D721Med (cell line): Measurements from ENCODE around the gene RNF207.

Experiments
- DNase-seq: peaks from one replicate; pipeline ENCODE4 v3.0.0; 2011; ENCODE audit warnings: low spot score; ENCODE audit not compliant: insufficient read length
- FAIRE-seq: peaks from 2 replicates; lab custom pipeline; 2011; peaks lifted over from hg19 to GRCh38; lab: Jason Lieb, UNC
- TF ChIP-seq, protein P1 (sequence below): IDR thresholded peaks from 2 replicates; pipeline ENCODE4 v1.5.1; 2012; ENCODE audit warnings: mild to moderate bottlenecking, control low read depth; ENCODE audit not compliant: insufficient read depth; ENCODE audit errors: missing control alignments

The RNF207 gene

DNA sequence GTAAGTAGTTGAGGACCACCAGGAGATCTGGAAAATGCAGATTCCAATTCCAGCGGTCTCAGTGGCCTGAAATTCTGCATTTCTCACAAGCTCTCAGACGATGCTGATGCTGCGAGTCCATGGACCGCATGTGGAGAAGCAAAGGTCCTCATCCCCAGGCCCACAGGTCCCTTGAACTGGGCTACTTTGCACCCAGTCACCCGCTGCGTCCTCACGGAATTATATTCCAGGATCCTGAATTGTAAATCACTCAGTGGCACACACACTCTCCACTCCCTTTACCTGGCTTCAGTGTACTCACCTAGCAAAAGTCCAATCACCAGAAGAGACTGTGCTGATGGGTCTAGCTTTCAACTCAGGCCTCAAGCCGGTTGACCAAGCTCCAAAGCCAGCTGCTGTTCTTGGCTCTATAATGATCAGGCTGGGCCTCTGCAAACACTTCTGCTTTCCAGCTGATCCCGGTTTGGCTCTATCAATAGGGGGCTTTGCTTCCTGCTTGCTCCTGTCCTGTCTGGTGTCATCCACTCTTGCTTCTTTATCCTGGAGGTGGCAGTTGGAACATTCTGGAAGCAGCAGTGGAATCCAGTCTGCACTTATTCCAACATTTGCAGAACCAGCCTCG lies 5.6 kb upstream of the RNF207 start:
- no peak for DNase-seq
- TF ChIP-seq, protein P1, sequence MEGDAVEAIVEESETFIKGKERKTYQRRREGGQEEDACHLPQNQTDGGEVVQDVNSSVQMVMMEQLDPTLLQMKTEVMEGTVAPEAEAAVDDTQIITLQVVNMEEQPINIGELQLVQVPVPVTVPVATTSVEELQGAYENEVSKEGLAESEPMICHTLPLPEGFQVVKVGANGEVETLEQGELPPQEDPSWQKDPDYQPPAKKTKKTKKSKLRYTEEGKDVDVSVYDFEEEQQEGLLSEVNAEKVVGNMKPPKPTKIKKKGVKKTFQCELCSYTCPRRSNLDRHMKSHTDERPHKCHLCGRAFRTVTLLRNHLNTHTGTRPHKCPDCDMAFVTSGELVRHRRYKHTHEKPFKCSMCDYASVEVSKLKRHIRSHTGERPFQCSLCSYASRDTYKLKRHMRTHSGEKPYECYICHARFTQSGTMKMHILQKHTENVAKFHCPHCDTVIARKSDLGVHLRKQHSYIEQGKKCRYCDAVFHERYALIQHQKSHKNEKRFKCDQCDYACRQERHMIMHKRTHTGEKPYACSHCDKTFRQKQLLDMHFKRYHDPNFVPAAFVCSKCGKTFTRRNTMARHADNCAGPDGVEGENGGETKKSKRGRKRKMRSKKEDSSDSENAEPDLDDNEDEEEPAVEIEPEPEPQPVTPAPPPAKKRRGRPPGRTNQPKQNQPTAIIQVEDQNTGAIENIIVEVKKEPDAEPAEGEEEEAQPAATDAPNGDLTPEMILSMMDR = no peak
- no peak for FAIRE-seq

DNA sequence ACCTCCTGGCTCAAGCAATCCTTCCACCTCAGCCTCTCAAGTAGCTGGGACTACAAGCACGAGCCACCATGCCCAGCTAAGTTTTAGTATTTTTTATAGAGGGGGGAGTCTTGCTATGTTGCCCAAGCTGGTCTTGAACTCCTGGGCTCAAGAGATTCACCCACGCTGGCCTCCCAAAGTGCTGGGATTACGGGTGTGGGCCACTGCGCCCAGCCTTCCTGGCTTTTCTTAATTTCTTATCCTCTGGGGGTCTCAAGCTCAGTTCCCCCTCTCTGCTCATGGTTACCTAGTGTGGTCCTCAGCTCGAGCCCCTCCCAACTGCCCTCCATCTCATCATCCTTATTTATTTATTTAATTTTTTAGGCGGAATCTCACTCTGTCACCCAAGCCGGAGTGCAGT lies 3.7 kb upstream of the RNF207 start:
- FAIRE-seq = no peak
- DNase-seq = no peak
- TF ChIP-seq, protein P1 = no peak

DNA sequence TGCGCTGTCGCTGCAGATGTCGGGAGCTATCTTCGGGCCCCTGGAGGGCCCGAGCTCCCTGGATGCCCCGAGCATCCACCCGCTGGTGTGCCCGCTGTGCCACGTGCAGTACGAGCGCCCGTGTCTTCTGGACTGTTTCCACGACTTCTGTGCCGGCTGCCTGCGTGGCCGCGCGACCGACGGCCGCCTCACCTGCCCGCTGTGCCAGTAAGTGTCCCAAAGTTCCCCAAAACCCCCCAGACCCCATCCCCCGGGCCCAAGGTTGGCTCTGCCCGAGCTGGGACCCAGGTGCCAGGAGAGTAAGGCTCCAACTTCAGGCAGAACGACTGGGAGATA lies 569 bp downstream of the RNF207 start:
- DNase-seq (no peak), FAIRE-seq (no peak)
- TF ChIP-seq, protein P1 = no peak

DNA sequence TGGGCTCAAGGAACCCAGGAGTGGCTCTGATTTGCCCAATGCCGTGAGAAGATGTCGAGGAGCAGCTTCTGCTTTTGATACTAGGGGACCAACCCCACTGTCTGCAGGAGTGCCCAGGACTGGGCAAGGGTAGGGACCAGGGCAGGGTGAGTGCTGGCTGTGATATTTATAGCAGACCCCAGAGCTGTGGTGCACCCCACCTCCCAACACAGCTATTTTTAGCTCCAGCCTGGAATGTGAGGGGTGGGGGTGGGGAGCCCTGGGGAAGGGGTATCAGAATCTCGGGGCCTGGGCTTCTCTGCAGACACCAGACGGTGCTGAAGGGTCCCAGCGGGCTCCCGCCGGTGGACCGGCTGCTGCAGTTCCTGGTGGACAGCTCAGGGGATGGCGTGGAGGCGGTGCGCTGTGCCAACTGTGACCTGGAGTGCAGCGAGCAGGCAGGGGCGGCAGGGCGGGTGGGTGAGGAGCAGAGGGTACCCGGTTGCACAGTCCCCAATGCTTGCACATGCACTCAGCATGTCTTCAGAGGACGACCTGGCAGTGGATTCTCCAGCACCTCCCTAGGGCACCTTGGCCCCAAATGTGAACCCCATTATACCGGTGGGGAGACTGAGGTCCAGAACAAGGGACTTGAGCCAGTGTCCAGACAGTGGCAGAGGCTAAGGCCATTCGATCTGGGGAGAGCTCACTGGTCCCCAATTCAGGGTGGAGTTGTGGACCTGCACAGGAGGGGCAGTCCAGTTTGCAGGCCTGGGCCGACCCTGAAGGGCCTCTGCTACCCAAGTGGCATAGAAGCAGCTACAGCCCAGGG lies 1.4 kb downstream of the RNF207 start:
- FAIRE-seq = no peak
- TF ChIP-seq, protein P1 = no peak
- no peak for DNase-seq

DNA sequence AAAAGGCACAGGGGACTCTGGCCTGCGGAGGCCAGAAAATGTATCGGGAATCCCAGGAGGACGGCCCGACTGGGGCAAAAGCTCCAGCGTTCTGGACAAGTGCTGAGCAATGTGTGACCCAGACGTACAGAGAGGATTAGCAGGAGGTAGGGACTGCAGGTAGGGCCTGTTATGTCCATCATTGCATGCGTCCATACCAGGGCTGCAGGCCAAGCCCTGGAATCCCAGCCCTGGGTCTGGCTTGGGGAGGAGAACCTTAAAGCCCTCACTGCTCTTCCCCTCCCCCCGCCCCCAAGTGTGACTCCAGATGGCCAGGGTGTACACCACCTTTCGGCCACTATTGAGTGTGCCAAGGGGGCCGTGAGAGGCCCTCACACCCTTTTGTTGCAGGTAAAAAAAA lies 2.0 kb downstream of the RNF207 start:
- no peak for FAIRE-seq
- DNase-seq = no peak
- TF ChIP-seq, protein P1 = no peak

DNA sequence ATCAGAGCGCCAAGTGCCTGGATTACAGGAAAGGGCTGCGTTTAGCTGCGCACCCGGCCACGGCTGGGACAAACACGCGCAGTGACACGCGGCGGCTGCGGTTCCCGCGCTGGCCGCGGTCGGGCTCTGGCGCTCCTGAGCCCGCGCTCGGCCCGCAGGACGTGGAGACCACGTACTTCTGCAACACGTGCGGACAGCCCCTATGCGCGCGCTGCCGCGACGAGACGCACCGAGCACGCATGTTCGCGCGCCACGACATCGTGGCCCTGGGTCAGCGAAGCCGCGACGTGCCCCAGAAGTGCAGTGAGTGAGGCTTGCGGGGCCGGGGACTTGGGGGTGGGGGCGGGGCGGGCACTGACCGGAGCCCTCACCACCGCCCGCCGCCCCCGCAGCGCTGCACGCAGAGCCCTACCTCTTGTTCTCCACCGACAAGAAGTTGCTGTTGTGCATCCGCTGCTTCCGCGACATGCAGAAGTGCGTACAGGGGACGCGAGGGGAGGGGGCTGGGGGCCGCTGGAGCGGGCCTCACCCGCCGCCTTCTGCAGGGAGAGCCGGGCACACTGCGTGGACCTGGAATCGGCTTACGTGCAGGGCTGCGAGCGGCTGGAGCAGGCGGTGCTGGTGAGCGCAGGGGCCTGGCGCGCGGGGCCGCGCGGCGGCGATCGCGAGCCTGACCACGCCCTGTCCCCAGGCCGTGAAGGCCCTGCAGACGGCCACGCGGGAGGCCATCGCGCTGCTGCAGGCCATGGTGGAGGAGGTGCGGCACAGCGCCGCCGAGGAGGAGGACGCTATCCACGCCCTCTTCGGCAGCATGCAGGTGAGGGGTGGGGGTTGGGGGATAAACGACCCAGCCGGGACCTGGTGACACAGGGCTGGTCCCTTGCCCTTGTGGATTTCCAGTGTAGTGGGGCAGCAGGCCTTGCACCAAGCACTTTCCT lies 3.1 kb downstream of the RNF207 start:
- peak; percentile 58 for DNase-seq
- TF ChIP-seq, protein P1 = peak; percentile 46
- FAIRE-seq = no peak
